Activated T-cell treated with anti-CD3 and anti-CD28 coated beads, Interleukin-2, amount 50 U/mL, for 24 hours (primary cell): Measurements from ENCODE around the gene STARD7.

ENCODE experiments used
- DNase-seq: peaks from one replicate; pipeline ENCODE4 v3.0.0-alpha.2; 2020
- H3K27ac Mint-ChIP-seq: 2 replicates; pipeline ENCODE4 v1.8.0; 2020; ENCODE audit warnings: mild to moderate bottlenecking, mixed read lengths
- H3K27me3 Mint-ChIP-seq: 2 replicates; pipeline ENCODE4 v1.8.0; 2020; ENCODE audit warnings: mixed read lengths
- H3K36me3 Mint-ChIP-seq: 2 replicates; pipeline ENCODE4 v1.8.0; 2020; ENCODE audit warnings: low read depth, mixed read lengths
- H3K4me1 Mint-ChIP-seq: 2 replicates; pipeline ENCODE4 v1.8.0; 2020; ENCODE audit warnings: low read depth, mixed read lengths
- H3K4me3 Mint-ChIP-seq: 2 replicates; pipeline ENCODE4 v1.8.0; 2020; ENCODE audit warnings: mild to moderate bottlenecking, moderate library complexity, mixed read lengths
- H3K9me3 Mint-ChIP-seq: 2 replicates; pipeline ENCODE4 v1.8.0; 2020; ENCODE audit warnings: mixed read lengths

Gene STARD7

GRCh38 chr2:96137321-96138178, 71.1 kb downstream of the STARD7 start:
- Mint-ChIP-seq H3K9me3 (no peaks in the 10 kb centered on the region), H3K27me3 (no peaks in the 10 kb centered on the region), H3K36me3 (peaks cover 18% of the 10 kb centered on the region), H3K4me3 (peak overlapping the region; percentile 8), H3K4me1 (peaks cover 31% of the 10 kb centered on the region), H3K27ac (peak overlapping the region; percentile 85)
- DNase-seq: no peak

- Mint-ChIP-seq H3K9me3 (no peaks in the 10 kb centered on the region), H3K36me3 (peaks cover 15% of the 10 kb centered on the region), H3K4me1 (peaks cover 30% of the 10 kb centered on the region), H3K27ac (peak overlapping the region; percentile 66), H3K27me3 (no peaks in the 10 kb centered on the region), H3K4me3 (peak overlapping the region; percentile 20)
- DNase-seq: no peak
These were observed 72.4 kb downstream of the STARD7 start for GRCh38 chr2:96136129-96136720.

GRCh38 chr2:96135621-96136020, 73.0 kb downstream of the STARD7 start:
- H3K9me3 Mint-ChIP-seq: no peaks in the 10 kb centered on the region
- H3K27me3 Mint-ChIP-seq: no peaks in the 10 kb centered on the region
- peak overlapping the region; percentile 20 for H3K4me3 Mint-ChIP-seq
- H3K36me3 Mint-ChIP-seq: peaks cover 13% of the 10 kb centered on the region
- peak overlapping the region; percentile 66 for H3K27ac Mint-ChIP-seq
- peaks cover 31% of the 10 kb centered on the region for H3K4me1 Mint-ChIP-seq
- no peak for DNase-seq

- no peaks in the 10 kb centered on the region for H3K9me3 Mint-ChIP-seq
- peak overlapping the region; percentile 66 for H3K27ac Mint-ChIP-seq
- no peak overlapping the region for H3K4me3 Mint-ChIP-seq
- peaks cover 32% of the 10 kb centered on the region for H3K4me1 Mint-ChIP-seq
- peaks cover 17% of the 10 kb centered on the region for H3K36me3 Mint-ChIP-seq
- no peaks in the 10 kb centered on the region for H3K27me3 Mint-ChIP-seq
- DNase-seq: no peak
These were observed 73.5 kb downstream of the STARD7 start for GRCh38 chr2:96135171-96135570.
